Hepatocyte (in vitro differentiated cells): ENCODE results near the gene MAP3K2. TPM values are rescaled to one million over a fixed set of nuclear protein-coding genes. Genes with fewer than 3 reads are reported as not detected.

Source experiments
- DNase-seq: peaks from one replicate; pipeline ENCODE4 v3.0.0-alpha.2; 2016; ENCODE audit warnings: low spot score
- H2AFZ ChIP-seq: fragments of 200-600 bp; sonication (generic); 2 replicates; pipeline ENCODE4 v1.6.0; 2016; ENCODE audit warnings: antibody characterized with exemption, mild to moderate bottlenecking
- H3K27ac ChIP-seq: fragments of 200-600 bp; sonication (generic); 2 replicates; pipeline ENCODE4 v1.5.1; 2016; ENCODE audit warnings: mild to moderate bottlenecking
- H3K27me3 ChIP-seq: fragments of 200-600 bp; sonication (generic); 2 replicates; pipeline ENCODE4 v1.6.1; 2016
- H3K36me3 ChIP-seq: fragments of 200-600 bp; sonication (generic); replicated peaks from 2 replicates; pipeline ENCODE4 v1.5.1; 2016; ENCODE audit warnings: low read depth; ENCODE audit not compliant: insufficient read depth
- H3K4me1 ChIP-seq: fragments of 200-600 bp; sonication (generic); 2 replicates; pipeline ENCODE4 v1.5.1; 2016; ENCODE audit warnings: mild to moderate bottlenecking, moderate library complexity; ENCODE audit not compliant: insufficient read depth
- H3K4me2 ChIP-seq: fragments of 200-600 bp; sonication (generic); 2 replicates; pipeline ENCODE4 v1.6.0; 2016
- H3K4me3 ChIP-seq: fragments of 200-600 bp; sonication (generic); 2 replicates; pipeline ENCODE4 v1.5.1; 2016; ENCODE audit warnings: mild to moderate bottlenecking
- H3K79me2 ChIP-seq: fragments of 200-600 bp; sonication (generic); 2 replicates; pipeline ENCODE4 v1.6.0; 2017; ENCODE audit warnings: mild to moderate bottlenecking
- H3K9me2 ChIP-seq: fragments of 200-600 bp; sonication (generic); replicated peaks from 2 replicates; pipeline ENCODE4 v1.6.0; 2017; ENCODE audit warnings: mild to moderate bottlenecking; ENCODE audit not compliant: insufficient read depth
- H3K9me3 ChIP-seq: fragments of 200-600 bp; sonication (generic); 2 replicates; pipeline ENCODE4 v1.5.1; 2016; ENCODE audit warnings: low read depth, mild to moderate bottlenecking
- H4K20me1 ChIP-seq: fragments of 200-600 bp; sonication (generic); 2 replicates; pipeline ENCODE4 v1.6.0; 2016; ENCODE audit warnings: mild to moderate bottlenecking; ENCODE audit not compliant: insufficient read depth, poor library complexity, severe bottlenecking
- EZH2 ChIP-seq: fragments of 200-600 bp; sonication (generic); IDR thresholded peaks from 2 replicates; pipeline ENCODE4 v1.6.1; 2016; ENCODE audit warnings: antibody characterized with exemption, mild to moderate bottlenecking, borderline replicate concordance
- EZH2phosphoT487 ChIP-seq: fragments of 200-600 bp; sonication (generic); IDR thresholded peaks from one replicate; pipeline ENCODE4 v1.6.1; 2018; ENCODE audit warnings: antibody characterized with exemption, mild to moderate bottlenecking, low read depth, moderate library complexity; ENCODE audit not compliant: unreplicated experiment, severe bottlenecking
- WGBS: methylation state at CpG from one replicate; pipeline ENCODE4 v1.1.6; 2016; ENCODE audit warnings: low lambda C conversion rate; ENCODE audit errors: missing lambda C conversion rate; 5-methylcytosine and 5-hydroxymethylcytosine counted together
- polyA plus RNA-seq: library from polyadenylated mRNA; unstranded; fragments of >200 nt; fragmentation: Nextera tagmentation; extraction: Ambion mirVana; gene quantifications from 2 replicates; pipeline ENCODE4 v1.2.1, GENCODE V29; 2016
- total RNA-seq: library from RNA; depleted of rRNA; stranded (reverse); fragments of >200 nt; gene quantifications from 2 replicates; pipeline ENCODE4 v1.2.3, GENCODE V29; 2014
- TF ChIP-seq, protein P1 (sequence below): fragments of 200-600 bp; sonication (generic); IDR thresholded peaks from 2 replicates; pipeline ENCODE4 v1.5.1; 2016; ENCODE audit warnings: antibody characterized with exemption, mild to moderate bottlenecking; ENCODE audit not compliant: poor library complexity

Gene MAP3K2
- total and polyA plus RNA-seq, 2 experiments from 2014 or later = 28.5 to 52.5 TPM

DNA sequence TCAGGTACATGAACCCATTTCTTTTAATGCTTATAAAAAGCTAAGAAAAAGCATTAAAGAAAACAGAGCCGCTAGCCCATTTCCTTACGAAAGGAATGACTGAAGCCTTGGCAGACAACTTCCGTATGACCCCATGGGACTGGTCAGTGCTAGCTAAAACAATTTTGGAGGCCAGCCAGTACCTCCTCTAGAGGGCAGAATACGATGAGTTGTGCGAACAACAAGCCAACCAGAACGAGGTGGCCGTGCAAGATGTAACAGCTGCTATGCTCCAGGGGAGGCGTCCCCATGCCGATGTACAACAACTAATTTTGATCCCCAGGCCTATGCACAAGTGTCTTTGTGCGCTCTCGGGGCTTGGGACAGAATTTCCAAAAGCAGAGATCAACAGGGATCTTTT is 16.7 kb downstream of the MAP3K2 start:
- H4K20me1 ChIP-seq = peaks cover 21% of the 10 kb centered on the region
- over 99% methylated on average over 11 of the region's 11 CpGs for WGBS

DNA sequence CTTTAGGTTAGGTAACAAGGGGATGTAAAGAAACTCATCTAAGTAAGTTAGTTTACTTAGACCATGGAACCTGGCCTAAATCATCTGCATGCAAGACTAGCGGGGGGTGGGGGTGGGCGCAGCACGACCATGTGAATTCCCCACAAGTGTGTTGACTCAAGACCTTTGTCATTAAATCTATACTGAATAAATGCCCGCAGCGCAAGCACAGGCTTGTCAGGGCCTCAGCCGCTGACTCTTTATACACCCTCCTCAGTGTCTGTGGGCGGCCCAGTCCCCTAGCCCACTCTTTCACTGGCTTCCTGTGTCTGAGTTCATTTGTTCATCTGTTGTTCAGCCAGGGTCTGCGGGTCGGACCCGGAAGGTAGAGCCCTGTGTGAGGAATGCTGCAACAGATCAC is 17.8 kb downstream of the MAP3K2 start:
- no peaks in the 10 kb centered on the region for H3K4me1 ChIP-seq
- no peak overlapping the region for H3K4me3 ChIP-seq
- 99% methylated on average over 10 of the region's 10 CpGs for WGBS
- H3K9me3 ChIP-seq = peaks cover 4% of the 10 kb centered on the region
- TF ChIP-seq EZH2phosphoT487 = no peak
- TF ChIP-seq, protein P1, sequence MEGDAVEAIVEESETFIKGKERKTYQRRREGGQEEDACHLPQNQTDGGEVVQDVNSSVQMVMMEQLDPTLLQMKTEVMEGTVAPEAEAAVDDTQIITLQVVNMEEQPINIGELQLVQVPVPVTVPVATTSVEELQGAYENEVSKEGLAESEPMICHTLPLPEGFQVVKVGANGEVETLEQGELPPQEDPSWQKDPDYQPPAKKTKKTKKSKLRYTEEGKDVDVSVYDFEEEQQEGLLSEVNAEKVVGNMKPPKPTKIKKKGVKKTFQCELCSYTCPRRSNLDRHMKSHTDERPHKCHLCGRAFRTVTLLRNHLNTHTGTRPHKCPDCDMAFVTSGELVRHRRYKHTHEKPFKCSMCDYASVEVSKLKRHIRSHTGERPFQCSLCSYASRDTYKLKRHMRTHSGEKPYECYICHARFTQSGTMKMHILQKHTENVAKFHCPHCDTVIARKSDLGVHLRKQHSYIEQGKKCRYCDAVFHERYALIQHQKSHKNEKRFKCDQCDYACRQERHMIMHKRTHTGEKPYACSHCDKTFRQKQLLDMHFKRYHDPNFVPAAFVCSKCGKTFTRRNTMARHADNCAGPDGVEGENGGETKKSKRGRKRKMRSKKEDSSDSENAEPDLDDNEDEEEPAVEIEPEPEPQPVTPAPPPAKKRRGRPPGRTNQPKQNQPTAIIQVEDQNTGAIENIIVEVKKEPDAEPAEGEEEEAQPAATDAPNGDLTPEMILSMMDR = no peak
- TF ChIP-seq EZH2 = no peak
- no peak overlapping the region for H2AFZ ChIP-seq
- DNase-seq = no peak
- no peak overlapping the region for H3K4me2 ChIP-seq
- H4K20me1 ChIP-seq = peaks cover 30% of the 10 kb centered on the region
- H3K27me3 ChIP-seq = no peaks in the 10 kb centered on the region
- H3K27ac ChIP-seq = no peak overlapping the region
- peaks cover 100% of the 10 kb centered on the region for H3K79me2 ChIP-seq
- H3K36me3 ChIP-seq = no peaks in the 10 kb centered on the region
- H3K9me2 ChIP-seq = no peaks in the 10 kb centered on the region

More for the DNA sequence above, 16.7 kb downstream of the MAP3K2 start:
- H2AFZ ChIP-seq = no peak overlapping the region
- H3K4me1 ChIP-seq = no peaks in the 10 kb centered on the region
- H3K79me2 ChIP-seq = peaks cover 100% of the 10 kb centered on the region
- no peaks in the 10 kb centered on the region for H3K27me3 ChIP-seq
- H3K27ac ChIP-seq = no peak overlapping the region
- peaks cover 4% of the 10 kb centered on the region for H3K9me3 ChIP-seq
- DNase-seq = no peak
- no peak overlapping the region for H3K4me3 ChIP-seq
- no peak overlapping the region for H3K4me2 ChIP-seq
- H3K36me3 ChIP-seq = no peaks in the 10 kb centered on the region
- no peaks in the 10 kb centered on the region for H3K9me2 ChIP-seq
- TF ChIP-seq EZH2 = no peak

GRCh38 chr2:127365211-127365643 is 22.5 kb downstream of the MAP3K2 start:
- H2AFZ ChIP-seq = no peak overlapping the region
- no peak overlapping the region for H3K27ac ChIP-seq
- H3K9me3 ChIP-seq = no peaks in the 10 kb centered on the region
- H3K4me1 ChIP-seq = no peaks in the 10 kb centered on the region
- no peak overlapping the region for H3K4me3 ChIP-seq
- DNase-seq = no peak
- WGBS = 86% methylated on average over 2 of the region's 2 CpGs
- no peaks in the 10 kb centered on the region for H3K36me3 ChIP-seq
- TF ChIP-seq EZH2phosphoT487 = no peak
- no peak for TF ChIP-seq EZH2
- TF ChIP-seq, protein P1 = no peak
- peaks cover 68% of the 10 kb centered on the region for H4K20me1 ChIP-seq
- H3K4me2 ChIP-seq = no peak overlapping the region
- H3K9me2 ChIP-seq = no peaks in the 10 kb centered on the region
- H3K79me2 ChIP-seq = peaks cover 98% of the 10 kb centered on the region
- no peaks in the 10 kb centered on the region for H3K27me3 ChIP-seq

- no peaks in the 10 kb centered on the region for H3K4me1 ChIP-seq
- H3K4me2 ChIP-seq = no peak overlapping the region
- H3K27ac ChIP-seq = no peak overlapping the region
- H2AFZ ChIP-seq = no peak overlapping the region
- TF ChIP-seq EZH2phosphoT487 (no peak), EZH2 (no peak)
- TF ChIP-seq, protein P1 = no peak
- no peaks in the 10 kb centered on the region for H3K36me3 ChIP-seq
- no peak for DNase-seq
- no peaks in the 10 kb centered on the region for H3K9me2 ChIP-seq
- H3K9me3 ChIP-seq = no peaks in the 10 kb centered on the region
- no peak overlapping the region for H3K4me3 ChIP-seq
- no peaks in the 10 kb centered on the region for H3K27me3 ChIP-seq
- peaks cover 84% of the 10 kb centered on the region for H4K20me1 ChIP-seq
- H3K79me2 ChIP-seq = peaks cover 98% of the 10 kb centered on the region
- WGBS = 87% methylated on average over 5 of the region's 5 CpGs
Observed at GRCh38 chr2:127362971-127363370, 24.8 kb downstream of the MAP3K2 start.
